HL-60 (cell line): ENCODE measurements around the gene ZNRF2.

ENCODE experiments used
- POLR2AphosphoS5 ChIP-seq: IDR thresholded peaks from 2 replicates; pipeline ENCODE4 v1.6.1; 2012; ENCODE audit warnings: low read depth
- SPI1 ChIP-seq: IDR thresholded peaks from 2 replicates; pipeline ENCODE4 v1.6.1; 2012; ENCODE audit warnings: low read depth, mild to moderate bottlenecking, borderline replicate concordance

DNA sequence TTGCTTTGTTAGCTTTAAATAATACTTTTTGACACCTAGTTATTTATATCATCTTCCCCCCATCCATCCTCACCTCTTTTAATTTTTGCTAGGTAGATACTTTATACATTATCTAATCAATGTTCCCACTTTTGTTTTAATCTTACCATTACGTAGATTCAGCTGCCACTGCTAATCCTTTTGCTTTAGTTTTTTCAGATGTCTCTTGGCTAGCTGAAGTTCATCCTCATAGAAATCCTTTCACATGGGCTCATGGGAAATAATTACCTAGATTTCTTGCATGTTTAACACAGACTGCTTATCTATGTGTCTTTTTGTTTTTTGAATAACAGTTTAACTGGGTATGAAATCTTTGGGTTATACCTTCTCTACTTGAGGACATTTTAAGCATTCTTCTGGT is 60.1 kb downstream of the ZNRF2 start:
- TF ChIP-seq SPI1: no peak
- no peak for TF ChIP-seq POLR2AphosphoS5
